ENCODE data around the gene EARS2.

DNA sequence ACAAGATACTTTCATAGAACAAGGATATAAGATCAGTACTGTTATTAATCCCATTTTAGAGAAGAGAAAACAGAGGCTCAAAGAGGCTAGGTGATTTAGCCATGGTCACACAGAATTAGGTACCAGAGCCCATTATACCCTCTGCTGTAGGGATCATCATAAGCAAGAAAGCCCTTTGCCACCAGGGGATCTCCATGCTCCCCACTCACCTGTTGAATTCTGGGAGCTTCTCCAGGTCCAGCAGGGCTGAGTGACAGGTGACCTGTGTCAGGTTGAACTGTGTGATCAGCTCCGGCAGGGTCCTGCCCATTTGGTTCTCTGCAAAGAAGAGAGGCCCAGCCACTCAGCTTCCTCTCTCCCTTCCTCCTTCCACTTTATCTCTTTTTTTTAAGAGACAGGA is 24.7 kb downstream of the EARS2 start:
- TF ChIP-seq, protein P1, sequence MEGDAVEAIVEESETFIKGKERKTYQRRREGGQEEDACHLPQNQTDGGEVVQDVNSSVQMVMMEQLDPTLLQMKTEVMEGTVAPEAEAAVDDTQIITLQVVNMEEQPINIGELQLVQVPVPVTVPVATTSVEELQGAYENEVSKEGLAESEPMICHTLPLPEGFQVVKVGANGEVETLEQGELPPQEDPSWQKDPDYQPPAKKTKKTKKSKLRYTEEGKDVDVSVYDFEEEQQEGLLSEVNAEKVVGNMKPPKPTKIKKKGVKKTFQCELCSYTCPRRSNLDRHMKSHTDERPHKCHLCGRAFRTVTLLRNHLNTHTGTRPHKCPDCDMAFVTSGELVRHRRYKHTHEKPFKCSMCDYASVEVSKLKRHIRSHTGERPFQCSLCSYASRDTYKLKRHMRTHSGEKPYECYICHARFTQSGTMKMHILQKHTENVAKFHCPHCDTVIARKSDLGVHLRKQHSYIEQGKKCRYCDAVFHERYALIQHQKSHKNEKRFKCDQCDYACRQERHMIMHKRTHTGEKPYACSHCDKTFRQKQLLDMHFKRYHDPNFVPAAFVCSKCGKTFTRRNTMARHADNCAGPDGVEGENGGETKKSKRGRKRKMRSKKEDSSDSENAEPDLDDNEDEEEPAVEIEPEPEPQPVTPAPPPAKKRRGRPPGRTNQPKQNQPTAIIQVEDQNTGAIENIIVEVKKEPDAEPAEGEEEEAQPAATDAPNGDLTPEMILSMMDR (IDR thresholded peaks at IDR 0.05) = no peak
- TF ChIP-seq POLR2A (IDR thresholded peaks at IDR 0.05) = no peak

Measured in adrenal gland (tissue), 5 donors.